Keratinocyte (primary cell): ENCODE results near the gene SCUBE3.
A peak's percentile ranks its signal among the peaks of the same experiment; 100 is the strongest.

Source experiments
- EZH2 ChIP-seq: IDR thresholded peaks from one replicate; pipeline ENCODE4 v1.6.1; 2012; ENCODE audit warnings: inconsistent platforms, mild to moderate bottlenecking, low read length, moderate library complexity
- TF ChIP-seq, protein P1 (sequence below), 3 experiments: IDR thresholded peaks in 1 of 3; conservative IDR thresholded peaks in 1 of 3; optimal IDR thresholded peaks in 1 of 3; 2 replicates in 2 of 3; 3 replicates in 1 of 3; pipeline versions ENCODE3 to v1.5.1; 2011; ENCODE audit warnings: low read length in 3 of 3, mild to moderate bottlenecking in 3 of 3, moderate library complexity in 2 of 3, control low read depth in 1 of 3, inconsistent platforms in 1 of 3; ENCODE audit not compliant: insufficient read depth in 2 of 3; ENCODE audit errors: extremely low read depth in 1 of 3

DNA sequence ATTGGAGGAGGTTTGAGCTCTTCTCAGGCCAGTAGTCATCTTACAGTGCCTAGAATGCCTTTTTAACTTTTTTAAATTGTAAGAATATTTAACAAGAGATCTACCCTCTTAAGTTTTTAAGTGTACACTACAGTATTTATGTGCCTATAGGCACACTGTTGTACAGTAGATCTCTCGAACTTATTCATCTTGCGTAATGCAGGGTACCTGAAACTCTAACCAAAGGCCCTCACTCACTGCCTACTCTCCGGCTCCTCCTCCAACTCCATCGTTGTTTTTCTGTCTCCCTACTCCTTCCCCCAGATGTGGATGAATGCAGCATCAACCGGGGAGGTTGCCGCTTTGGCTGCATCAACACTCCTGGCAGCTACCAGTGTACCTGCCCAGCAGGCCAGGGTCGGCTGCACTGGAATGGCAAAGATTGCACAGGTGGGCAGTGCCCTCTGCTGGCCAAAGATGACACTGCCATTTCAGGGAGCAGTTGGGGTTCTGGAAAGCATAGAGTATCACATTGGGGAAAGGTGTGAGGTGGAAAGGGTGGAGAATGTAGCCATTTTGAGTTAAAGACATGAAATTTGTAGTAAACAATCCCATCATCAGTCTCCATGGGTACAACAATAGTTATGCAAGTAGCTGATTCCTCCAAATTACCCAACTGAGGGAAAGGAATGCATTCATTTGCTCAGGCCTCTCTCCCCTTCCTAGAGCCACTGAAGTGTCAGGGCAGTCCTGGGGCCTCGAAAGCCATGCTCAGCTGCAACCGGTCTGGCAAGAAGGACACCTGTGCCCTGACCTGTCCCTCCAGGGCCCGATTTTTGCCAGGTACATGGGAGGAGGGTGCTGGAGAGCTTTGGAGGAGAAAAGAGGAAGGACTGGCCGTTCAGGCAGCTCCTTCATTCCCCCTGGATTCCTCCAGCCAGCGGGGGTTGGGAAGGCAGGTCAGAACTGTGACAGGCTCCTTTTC lies 27.4 kb downstream of the SCUBE3 start:
- TF ChIP-seq, protein P1, sequence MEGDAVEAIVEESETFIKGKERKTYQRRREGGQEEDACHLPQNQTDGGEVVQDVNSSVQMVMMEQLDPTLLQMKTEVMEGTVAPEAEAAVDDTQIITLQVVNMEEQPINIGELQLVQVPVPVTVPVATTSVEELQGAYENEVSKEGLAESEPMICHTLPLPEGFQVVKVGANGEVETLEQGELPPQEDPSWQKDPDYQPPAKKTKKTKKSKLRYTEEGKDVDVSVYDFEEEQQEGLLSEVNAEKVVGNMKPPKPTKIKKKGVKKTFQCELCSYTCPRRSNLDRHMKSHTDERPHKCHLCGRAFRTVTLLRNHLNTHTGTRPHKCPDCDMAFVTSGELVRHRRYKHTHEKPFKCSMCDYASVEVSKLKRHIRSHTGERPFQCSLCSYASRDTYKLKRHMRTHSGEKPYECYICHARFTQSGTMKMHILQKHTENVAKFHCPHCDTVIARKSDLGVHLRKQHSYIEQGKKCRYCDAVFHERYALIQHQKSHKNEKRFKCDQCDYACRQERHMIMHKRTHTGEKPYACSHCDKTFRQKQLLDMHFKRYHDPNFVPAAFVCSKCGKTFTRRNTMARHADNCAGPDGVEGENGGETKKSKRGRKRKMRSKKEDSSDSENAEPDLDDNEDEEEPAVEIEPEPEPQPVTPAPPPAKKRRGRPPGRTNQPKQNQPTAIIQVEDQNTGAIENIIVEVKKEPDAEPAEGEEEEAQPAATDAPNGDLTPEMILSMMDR (optimal IDR thresholded peaks at IDR 0.05 in 1 of 3, IDR thresholded peaks at IDR 0.05 in 1 of 3, conservative IDR thresholded peaks at IDR 0.05 in 1 of 3; ENCODE audit: extremely low read depth in 1 of 3, insufficient read depth in 2 of 3, low read length in 3 of 3): peak; percentile 94 to 100 (median 98)
- TF ChIP-seq EZH2: no peak
